22Rv1 (cell line): ENCODE results near the gene HBB.

Experiments used
- ZFX ChIP-seq: fragments of 450-650 bp; IDR thresholded peaks from 2 replicates; pipeline ENCODE4 v1.6.1; 2017; ENCODE audit warnings: antibody characterized with exemption, borderline replicate concordance
- TF ChIP-seq, protein P1 (sequence below): fragments of 450-650 bp; IDR thresholded peaks from 2 replicates; pipeline ENCODE4 v1.5.1; 2017; ENCODE audit warnings: mild to moderate bottlenecking

DNA sequence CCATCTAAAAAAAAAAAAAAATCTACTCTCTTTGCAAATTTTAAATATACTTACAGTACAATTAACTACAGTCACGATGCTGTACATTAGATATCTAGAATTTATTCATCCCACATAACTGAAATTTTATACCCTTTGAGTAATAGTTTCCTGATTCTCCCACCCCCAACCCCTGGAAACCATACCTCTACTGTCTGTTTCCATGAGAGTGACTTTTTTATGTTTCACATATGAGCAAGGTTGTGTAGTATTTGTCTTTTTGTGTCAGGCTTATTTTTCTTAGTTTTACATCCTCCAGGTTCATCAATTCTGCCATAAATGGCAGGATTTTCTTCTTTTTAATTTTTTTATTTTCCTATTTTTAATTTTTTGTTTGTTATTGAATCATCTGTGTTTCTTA is 3.2 kb downstream of the HBB start:
- TF ChIP-seq, protein P1, sequence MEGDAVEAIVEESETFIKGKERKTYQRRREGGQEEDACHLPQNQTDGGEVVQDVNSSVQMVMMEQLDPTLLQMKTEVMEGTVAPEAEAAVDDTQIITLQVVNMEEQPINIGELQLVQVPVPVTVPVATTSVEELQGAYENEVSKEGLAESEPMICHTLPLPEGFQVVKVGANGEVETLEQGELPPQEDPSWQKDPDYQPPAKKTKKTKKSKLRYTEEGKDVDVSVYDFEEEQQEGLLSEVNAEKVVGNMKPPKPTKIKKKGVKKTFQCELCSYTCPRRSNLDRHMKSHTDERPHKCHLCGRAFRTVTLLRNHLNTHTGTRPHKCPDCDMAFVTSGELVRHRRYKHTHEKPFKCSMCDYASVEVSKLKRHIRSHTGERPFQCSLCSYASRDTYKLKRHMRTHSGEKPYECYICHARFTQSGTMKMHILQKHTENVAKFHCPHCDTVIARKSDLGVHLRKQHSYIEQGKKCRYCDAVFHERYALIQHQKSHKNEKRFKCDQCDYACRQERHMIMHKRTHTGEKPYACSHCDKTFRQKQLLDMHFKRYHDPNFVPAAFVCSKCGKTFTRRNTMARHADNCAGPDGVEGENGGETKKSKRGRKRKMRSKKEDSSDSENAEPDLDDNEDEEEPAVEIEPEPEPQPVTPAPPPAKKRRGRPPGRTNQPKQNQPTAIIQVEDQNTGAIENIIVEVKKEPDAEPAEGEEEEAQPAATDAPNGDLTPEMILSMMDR: no peak
- TF ChIP-seq ZFX: no peak
